ENCODE data around the gene TAL2.

Gene TAL2

DNA sequence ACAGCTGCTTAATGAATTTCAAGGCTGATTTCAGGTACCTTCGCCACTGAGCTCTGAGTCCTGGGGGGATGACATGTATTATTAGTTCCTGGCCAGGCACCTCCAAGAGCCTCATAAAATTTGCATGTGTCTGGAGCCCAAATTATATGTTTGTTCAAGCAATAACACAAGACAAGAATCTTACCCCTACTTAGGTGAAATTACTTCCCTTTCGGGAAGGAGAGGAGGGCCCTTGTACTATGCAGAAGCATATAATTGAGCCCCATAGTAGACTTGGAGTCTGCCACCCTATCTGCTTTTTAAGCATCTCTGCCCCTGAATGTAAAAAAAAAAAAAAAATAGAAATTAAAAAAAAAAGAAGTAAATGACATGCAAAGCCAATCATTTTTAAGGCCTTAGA, 19.1 kb downstream of the TAL2 start:
- in situ Hi-C loops (cut with MboI; ENCODE audit: low sequenced_read_pairs), result no loop called here
- Histone ChIP-seq H3K27me3 (ENCODE audit: low read depth) (no peaks in the 10 kb centered on the region), H3K9me3 (no peaks in the 10 kb centered on the region), H3K4me1 (peaks cover 29% of the 10 kb centered on the region), H3K4me3 (no peak overlapping the region), H3K36me3 (replicated peaks) (no peaks in the 10 kb centered on the region)
- DNase-seq (ENCODE audit: low spot score in 2 of 2), result no peak

DNA sequence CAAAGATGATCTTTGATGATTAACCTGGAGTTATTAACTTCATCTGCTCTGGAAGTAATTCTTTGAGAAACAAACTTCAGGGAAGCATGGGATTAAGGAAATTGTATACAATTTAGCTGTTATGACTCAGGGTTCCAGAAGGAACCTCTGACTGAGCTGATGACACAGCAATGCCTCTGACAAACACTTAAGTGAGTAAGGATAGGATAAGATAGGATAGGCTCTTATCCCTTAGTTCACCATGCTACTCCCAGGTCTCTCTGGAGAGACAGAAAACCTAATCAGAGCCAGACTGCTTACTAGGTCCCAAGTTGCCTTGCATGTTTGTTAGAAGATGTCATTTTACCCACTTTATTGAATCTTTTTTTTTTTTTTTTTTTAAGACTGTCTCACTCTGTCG, 19.5 kb downstream of the TAL2 start:
- in situ Hi-C loops (cut with MboI; ENCODE audit: low sequenced_read_pairs), result no loop called here
- no peak overlapping the region for H3K4me3 ChIP-seq

GRCh38 chr9:105683688-105684275, 21.5 kb downstream of the TAL2 start:
- Histone ChIP-seq H3K27me3 (ENCODE audit: low read depth) (no peaks in the 10 kb centered on the region), H3K4me1 (peaks cover 10% of the 10 kb centered on the region), H3K36me3 (replicated peaks) (no peaks in the 10 kb centered on the region), H3K4me3 (no peak overlapping the region), H3K9me3 (no peaks in the 10 kb centered on the region)
- DNase-seq (ENCODE audit: low spot score in 2 of 2), result no peak
- in situ Hi-C loops (cut with MboI; ENCODE audit: low sequenced_read_pairs), result no loop called here

More for the DNA sequence above, 19.5 kb downstream of the TAL2 start:
- no peaks in the 10 kb centered on the region for H3K36me3 ChIP-seq (replicated peaks)
- no peaks in the 10 kb centered on the region for H3K9me3 ChIP-seq
- no peaks in the 10 kb centered on the region for H3K27me3 ChIP-seq (ENCODE audit: low read depth)
- no peak for DNase-seq (ENCODE audit: low spot score in 2 of 2)
- peaks cover 27% of the 10 kb centered on the region for H3K4me1 ChIP-seq

GRCh38 chr9:105686936-105687335, 24.7 kb downstream of the TAL2 start:
- H3K4me1 ChIP-seq, result no peaks in the 10 kb centered on the region
- H3K4me3 ChIP-seq, result no peak overlapping the region
- no peaks in the 10 kb centered on the region for H3K36me3 ChIP-seq (replicated peaks)
- no peak for DNase-seq (ENCODE audit: low spot score in 2 of 2)
- no peaks in the 10 kb centered on the region for H3K9me3 ChIP-seq
- H3K27me3 ChIP-seq (ENCODE audit: low read depth), result no peaks in the 10 kb centered on the region
- in situ Hi-C loops (cut with MboI; ENCODE audit: low sequenced_read_pairs), result no loop called here

DNA sequence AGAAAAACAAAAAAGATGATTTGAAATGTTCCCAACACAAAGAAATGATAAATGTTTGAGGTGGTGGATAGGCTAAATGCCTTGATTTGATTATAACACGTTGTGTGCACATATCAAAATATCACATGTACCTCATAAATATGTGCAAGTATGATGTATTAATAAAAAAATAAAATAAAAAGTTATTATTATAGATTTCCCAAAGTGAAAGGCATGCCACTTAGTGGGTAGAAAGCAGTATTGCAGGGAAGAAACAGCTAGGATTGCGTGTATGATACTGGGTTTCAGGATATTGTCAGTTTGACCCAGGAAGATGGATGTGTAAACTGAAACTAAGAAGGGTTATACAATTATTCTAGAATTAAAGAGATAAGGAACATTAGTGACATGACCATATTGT, 28.5 kb downstream of the TAL2 start:
- Histone ChIP-seq H3K36me3 (replicated peaks) (no peaks in the 10 kb centered on the region), H3K4me3 (no peak overlapping the region), H3K9me3 (no peaks in the 10 kb centered on the region), H3K27me3 (ENCODE audit: low read depth) (0 out of 2 replicates have a peak, but pooled peaks cover 4% of the 10 kb centered on the region), H3K4me1 (peaks cover 14% of the 10 kb centered on the region; the same call in 1 of the 2 replicates)
- in situ Hi-C loops (cut with MboI; ENCODE audit: low sequenced_read_pairs), result no loop called here
- DNase-seq (ENCODE audit: low spot score in 2 of 2), result no peak

DNA sequence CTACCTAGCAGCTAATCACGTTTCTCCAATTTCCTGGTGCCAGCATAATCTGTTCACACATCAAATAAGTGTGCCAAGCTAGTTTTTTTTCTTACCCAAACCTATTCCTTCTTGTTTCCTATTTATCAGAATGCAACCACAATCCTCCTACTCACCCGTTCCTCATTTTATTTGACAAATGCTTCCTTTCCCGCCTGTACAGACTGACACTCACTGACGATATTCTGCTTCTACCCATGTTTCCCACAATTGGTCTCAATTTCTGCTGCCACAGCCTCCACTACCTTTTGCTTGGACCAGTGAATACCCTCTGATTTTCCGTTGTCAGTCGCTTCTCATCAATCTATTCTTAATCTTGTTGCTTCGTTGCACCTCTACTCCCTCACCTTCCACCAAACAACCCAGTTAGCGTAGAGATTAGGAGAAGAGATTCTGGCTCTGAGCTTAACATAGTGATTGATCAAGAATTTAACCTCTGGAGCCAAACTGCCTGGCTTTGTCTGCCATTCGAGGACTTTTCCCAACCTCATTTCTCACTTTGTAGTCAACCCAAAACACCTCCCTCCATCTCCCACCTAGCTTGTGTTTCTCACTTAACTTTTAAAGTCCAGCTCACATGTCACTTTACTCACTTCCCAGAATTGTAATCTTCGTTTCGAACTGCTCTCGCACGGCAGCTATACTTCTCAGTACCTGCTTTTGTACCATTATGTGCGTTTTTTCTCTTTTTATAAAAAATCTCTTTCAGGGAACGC, 31.4 kb downstream of the TAL2 start:
- Histone ChIP-seq H3K9me3 (no peaks in the 10 kb centered on the region), H3K27me3 (ENCODE audit: low read depth) (0 out of 2 replicates have a peak, but pooled peaks cover 4% of the 10 kb centered on the region), H3K4me1 (peaks cover 17% of the 10 kb centered on the region; the same call in 1 of the 2 replicates), H3K4me3 (peak overlapping the region; percentile 56), H3K36me3 (replicated peaks) (no peaks in the 10 kb centered on the region)
- DNase-seq (ENCODE audit: low spot score in 2 of 2), result no peak
- in situ Hi-C loops (cut with MboI; ENCODE audit: low sequenced_read_pairs), result no loop called here

- H3K9me3 ChIP-seq, result no peaks in the 10 kb centered on the region
- H3K4me3 ChIP-seq, result peak within 1 kb of the TSS; percentile 56
- no peaks in the 10 kb centered on the region for H3K36me3 ChIP-seq (replicated peaks)
- H3K27me3 ChIP-seq (ENCODE audit: low read depth), result 0 out of 2 replicates have a peak, but pooled peaks cover 4% of the 10 kb centered on the region
- DNase-seq (ENCODE audit: low spot score in 2 of 2), result peak; percentile 75 to 87
- in situ Hi-C loops (cut with MboI; ENCODE audit: low sequenced_read_pairs), result no loop called here
- peaks cover 24% of the 10 kb centered on the region for H3K4me1 ChIP-seq
Measured at GRCh38 chr9:105694190-105694847, 32.1 kb downstream of the TAL2 start, which contains the start of gene TMEM38B. Gene TMEM38B, plus strand, starts transcription at chr9:105694541. Its CDS starts 120 bp downstream, at chr9:105694661.

GRCh38 chr9:105694848-105695581, 32.8 kb downstream of the TAL2 start:
- Histone ChIP-seq H3K4me1 (peaks cover 28% of the 10 kb centered on the region), H3K9me3 (no peaks in the 10 kb centered on the region), H3K36me3 (replicated peaks) (no peaks in the 10 kb centered on the region), H3K27me3 (ENCODE audit: low read depth) (0 out of 2 replicates have a peak, but pooled peaks cover 4% of the 10 kb centered on the region), H3K4me3 (peak overlapping the region; percentile 56)
- DNase-seq (ENCODE audit: low spot score in 2 of 2), result peak; percentile 34 to 72
- in situ Hi-C loops (cut with MboI; ENCODE audit: low sequenced_read_pairs), result no loop called here

DNA sequence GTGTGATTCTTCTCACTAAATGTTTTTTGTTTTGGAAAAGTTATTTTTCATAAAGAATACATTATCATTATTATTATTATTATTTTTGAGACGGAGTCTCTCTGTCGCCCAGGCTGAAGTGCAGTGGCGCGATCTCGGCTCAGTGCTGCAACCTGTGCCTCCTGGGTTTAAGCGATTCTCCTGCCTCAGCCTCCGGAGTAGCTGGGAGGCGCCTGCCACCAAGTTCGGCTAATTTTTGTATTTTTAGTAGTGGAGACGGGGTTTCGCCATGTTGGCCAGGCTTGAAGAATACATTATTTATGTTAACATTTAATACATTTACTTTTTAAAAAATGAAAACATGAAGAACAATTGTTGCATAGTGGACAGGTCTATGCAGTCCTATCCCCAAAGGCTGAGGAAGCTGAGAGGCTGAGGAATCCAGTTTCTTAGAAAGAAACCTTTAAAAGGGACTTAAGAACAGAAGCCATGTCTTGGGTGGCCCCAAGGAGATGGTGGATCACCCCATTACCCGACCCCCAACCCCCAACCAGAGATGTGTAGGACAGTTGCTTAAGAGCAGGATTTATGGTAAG, 34.0 kb downstream of the TAL2 start:
- in situ Hi-C loops (cut with MboI; ENCODE audit: low sequenced_read_pairs), result no loop called here
- Histone ChIP-seq H3K4me1 (peaks cover 40% of the 10 kb centered on the region), H3K36me3 (replicated peaks) (no peaks in the 10 kb centered on the region), H3K9me3 (no peaks in the 10 kb centered on the region), H3K27me3 (ENCODE audit: low read depth) (0 out of 2 replicates have a peak, but pooled peaks cover 4% of the 10 kb centered on the region), H3K4me3 (no peak overlapping the region)
- no peak for DNase-seq (ENCODE audit: low spot score in 2 of 2)

DNA sequence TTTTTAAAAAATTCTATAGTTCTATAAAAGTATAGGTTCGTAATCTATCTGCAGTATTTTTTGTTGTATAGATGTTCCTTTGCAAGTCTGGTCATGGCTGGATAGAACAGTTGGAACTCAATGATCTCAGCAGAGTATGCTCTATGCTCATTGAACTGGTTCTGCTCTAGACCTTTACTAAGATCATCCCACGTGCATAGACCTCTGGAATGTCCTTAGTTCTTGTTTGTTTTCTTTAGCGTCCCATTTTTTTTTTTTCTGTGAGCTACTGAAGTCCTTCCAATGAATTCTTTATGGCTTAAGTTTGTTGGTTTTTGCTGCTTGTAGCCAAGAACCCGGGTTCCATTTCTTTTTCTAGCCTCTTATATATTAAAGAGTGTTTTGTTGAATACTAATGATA, 35.6 kb downstream of the TAL2 start:
- Histone ChIP-seq H3K4me1 (peaks cover 42% of the 10 kb centered on the region), H3K9me3 (no peaks in the 10 kb centered on the region), H3K4me3 (no peak overlapping the region), H3K27me3 (ENCODE audit: low read depth) (0 out of 2 replicates have a peak, but pooled peaks cover 4% of the 10 kb centered on the region), H3K36me3 (replicated peaks) (no peaks in the 10 kb centered on the region)
- in situ Hi-C loops (cut with MboI; ENCODE audit: low sequenced_read_pairs), result no loop called here
- no peak for DNase-seq (ENCODE audit: low spot score in 2 of 2)

DNA sequence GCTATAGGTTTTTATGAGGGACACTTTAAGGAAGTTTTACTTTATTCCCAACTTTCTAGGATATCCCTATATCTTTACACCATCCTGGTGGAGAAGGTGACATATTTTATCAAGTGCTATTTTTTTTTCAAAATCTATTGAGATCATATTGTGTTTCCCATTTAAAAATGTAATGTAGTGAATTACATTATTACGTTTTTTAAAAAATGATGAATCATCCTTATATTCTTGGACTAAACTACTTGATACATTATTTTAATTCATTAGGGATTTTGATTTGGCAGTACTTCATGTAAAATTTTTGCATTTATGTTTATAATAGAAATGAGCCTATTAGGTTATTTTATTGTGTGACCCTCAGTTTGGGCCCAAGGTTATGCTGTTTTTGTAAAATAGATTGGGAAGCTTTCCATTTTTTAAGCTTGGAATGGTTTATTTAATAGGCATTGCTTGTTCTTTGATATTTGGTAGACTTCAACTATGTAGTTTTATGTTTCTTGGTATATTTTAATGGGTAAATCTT, 36.2 kb downstream of the TAL2 start:
- no peaks in the 10 kb centered on the region for H3K36me3 ChIP-seq (replicated peaks)
- H3K9me3 ChIP-seq, result no peaks in the 10 kb centered on the region
- DNase-seq (ENCODE audit: low spot score in 2 of 2), result no peak
- in situ Hi-C loops (cut with MboI; ENCODE audit: low sequenced_read_pairs), result no loop called here
- H3K4me1 ChIP-seq, result peaks cover 37% of the 10 kb centered on the region
- H3K4me3 ChIP-seq, result no peak overlapping the region
- no peaks in the 10 kb centered on the region for H3K27me3 ChIP-seq (ENCODE audit: low read depth)

DNA sequence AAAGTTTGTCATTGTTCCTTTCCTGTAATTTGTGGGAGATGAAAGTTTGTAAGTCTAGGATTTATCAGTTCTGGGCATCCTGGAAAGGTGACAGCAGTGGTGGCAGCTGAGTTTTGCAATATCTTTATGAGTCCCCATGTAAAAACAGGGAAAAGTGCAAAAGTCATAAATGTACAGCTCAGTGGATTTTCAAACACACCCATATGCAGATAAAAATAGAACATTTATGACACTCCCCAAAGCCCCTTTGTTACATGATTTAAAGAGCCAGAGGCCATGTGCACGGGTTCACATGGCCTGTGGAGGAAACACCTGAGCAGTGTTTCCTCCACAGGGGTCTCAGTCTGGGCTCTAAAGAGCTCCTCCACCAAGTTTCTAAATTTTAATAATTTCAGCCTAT, 38.4 kb downstream of the TAL2 start:
- in situ Hi-C loops (cut with MboI; ENCODE audit: low sequenced_read_pairs), result no loop called here
- Histone ChIP-seq H3K9me3 (no peaks in the 10 kb centered on the region), H3K36me3 (replicated peaks) (no peaks in the 10 kb centered on the region), H3K27me3 (ENCODE audit: low read depth) (no peaks in the 10 kb centered on the region), H3K4me3 (no peak overlapping the region), H3K4me1 (peaks cover 30% of the 10 kb centered on the region)
- DNase-seq (ENCODE audit: low spot score in 2 of 2), result no peak

DNA sequence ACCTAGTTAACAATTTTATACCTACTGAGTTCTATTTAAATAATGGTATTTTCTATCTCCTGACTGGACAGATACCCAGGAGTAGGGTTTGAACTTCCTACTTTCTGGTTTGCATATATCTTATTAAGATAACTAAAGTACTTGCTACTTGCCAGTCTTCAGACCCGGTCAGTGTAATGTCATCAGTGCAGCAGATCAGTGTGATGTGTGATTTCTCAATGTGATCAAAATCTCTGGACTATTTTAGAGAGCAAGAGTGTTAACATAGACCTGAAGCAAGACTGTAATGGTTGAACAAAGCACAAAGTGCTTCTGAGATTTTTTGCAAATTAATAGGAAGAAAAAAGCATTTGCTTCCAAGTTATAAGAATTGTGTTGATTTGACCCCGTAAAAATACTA, 38.9 kb downstream of the TAL2 start:
- no peaks in the 10 kb centered on the region for H3K36me3 ChIP-seq (replicated peaks)
- DNase-seq (ENCODE audit: low spot score in 2 of 2), result no peak
- in situ Hi-C loops (cut with MboI; ENCODE audit: low sequenced_read_pairs), result no loop called here
- H3K4me3 ChIP-seq, result no peak overlapping the region
- peaks cover 26% of the 10 kb centered on the region for H3K4me1 ChIP-seq
- no peaks in the 10 kb centered on the region for H3K27me3 ChIP-seq (ENCODE audit: low read depth)
- no peaks in the 10 kb centered on the region for H3K9me3 ChIP-seq

All from HAP-1 (cell line).